Left lung (tissue), 10 donors: ENCODE measurements around the gene NFIC. TPM values are rescaled to one million over a fixed set of nuclear protein-coding genes. Genes with fewer than 3 reads are reported as not detected.

Experiments used
- ATAC-seq: fragments of 200-7000 bp; cut with Tn5 transposase; one replicate; pipeline ENCODE4 v1.9.1; 2020; ENCODE audit warnings: moderate library complexity
- DNase-seq, 4 donors: peaks; one replicate each; pipeline ENCODE4 v3.0.0-alpha.2; 2013 to 2020
- H3K27ac ChIP-seq, 2 donors: fragments of 200-600 bp; sonication (generic) in 1 of 2; one replicate each; pipeline versions ENCODE4 v1.5.0 to v1.8.0; 2020 to 2021
- H3K27me3 ChIP-seq, 2 donors: fragments of 200-600 bp; sonication (generic) in 1 of 2; one replicate each; pipeline versions ENCODE4 v1.5.0 to v1.8.0; 2020 to 2021
- H3K36me3 ChIP-seq, 2 donors: fragments of 200-600 bp; sonication (generic) in 1 of 2; one replicate each; pipeline versions ENCODE4 v1.5.0 to v1.8.0; 2020 to 2021
- H3K4me1 ChIP-seq, 2 donors: fragments of 200-600 bp; one replicate each; pipeline ENCODE4 v1.8.0; 2021
- H3K4me3 ChIP-seq, 2 donors: fragments of 200-600 bp; sonication (generic) in 1 of 2; one replicate each; pipeline versions ENCODE4 v1.5.0 to v1.8.0; 2020 to 2021; ENCODE audit warnings: mild to moderate bottlenecking in 1 of 2
- H3K9me3 ChIP-seq, 2 donors: fragments of 200-600 bp; sonication (generic) in 1 of 2; one replicate each; pipeline versions ENCODE4 v1.5.0 to v1.8.0; 2020 to 2021
- intact Hi-C, 2 donors: fragments of 100-400 bp; cut with DNase I; formaldehyde crosslinking; loops; one replicate each; pipeline versions ENCODE4 v1.11.2 to v1.14.2; 2022
- polyA plus RNA-seq, 6 donors: library from polyadenylated mRNA; unstranded; fragments of 120-200 nt; gene quantifications; one replicate each; pipeline ENCODE4 v1.2.1, GENCODE V29; 2013; ENCODE audit not compliant: insufficient read length in 6 of 6
- total RNA-seq, 2 donors: library from RNA; stranded (reverse); fragmentation: NEBNext Ultra II Directional; extraction: Animal tissue kit (Norgen Biotek cat#: 25700); gene quantifications; one replicate each; pipeline ENCODE4 v1.2.1, GENCODE V29; 2021
- TF ChIP-seq, protein P1 (sequence below), 2 donors: fragments of 200-600 bp; sonication (generic) in 1 of 2; IDR thresholded peaks; one replicate each; pipeline versions ENCODE4 v1.5.0 to v1.8.0; 2021; ENCODE audit warnings: antibody characterized with exemption in 2 of 2
- donor health status: DM: no; HTN: yes; CAD: no.
- donor health status: DM: no; HTN: no; CAD: no.

NFIC gene
- total and polyA plus RNA-seq, 8 donors = 37.2 to 163 (median 55.7) TPM

- TF ChIP-seq, protein P1, sequence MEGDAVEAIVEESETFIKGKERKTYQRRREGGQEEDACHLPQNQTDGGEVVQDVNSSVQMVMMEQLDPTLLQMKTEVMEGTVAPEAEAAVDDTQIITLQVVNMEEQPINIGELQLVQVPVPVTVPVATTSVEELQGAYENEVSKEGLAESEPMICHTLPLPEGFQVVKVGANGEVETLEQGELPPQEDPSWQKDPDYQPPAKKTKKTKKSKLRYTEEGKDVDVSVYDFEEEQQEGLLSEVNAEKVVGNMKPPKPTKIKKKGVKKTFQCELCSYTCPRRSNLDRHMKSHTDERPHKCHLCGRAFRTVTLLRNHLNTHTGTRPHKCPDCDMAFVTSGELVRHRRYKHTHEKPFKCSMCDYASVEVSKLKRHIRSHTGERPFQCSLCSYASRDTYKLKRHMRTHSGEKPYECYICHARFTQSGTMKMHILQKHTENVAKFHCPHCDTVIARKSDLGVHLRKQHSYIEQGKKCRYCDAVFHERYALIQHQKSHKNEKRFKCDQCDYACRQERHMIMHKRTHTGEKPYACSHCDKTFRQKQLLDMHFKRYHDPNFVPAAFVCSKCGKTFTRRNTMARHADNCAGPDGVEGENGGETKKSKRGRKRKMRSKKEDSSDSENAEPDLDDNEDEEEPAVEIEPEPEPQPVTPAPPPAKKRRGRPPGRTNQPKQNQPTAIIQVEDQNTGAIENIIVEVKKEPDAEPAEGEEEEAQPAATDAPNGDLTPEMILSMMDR (IDR thresholded peaks at IDR 0.05) = no peak
- DNase-seq (no peak), ATAC-seq (no peak)
- H3K9me3 ChIP-seq = no peaks in the 10 kb centered on the region
- intact Hi-C loops = no loop called here
- H3K36me3 ChIP-seq = peaks cover 0 to 30% of the 10 kb centered on the region in 2 donors
- H3K27me3 ChIP-seq = no peaks in the 10 kb centered on the region
- peaks cover 1 to 45% of the 10 kb centered on the region in 2 donors for H3K4me1 ChIP-seq
- no peak overlapping the region for H3K27ac ChIP-seq
- H3K4me3 ChIP-seq = no peak overlapping the region
Measured at GRCh38 chr19:3512562-3513228, 146.3 kb downstream of the NFIC start.

GRCh38 chr19:3513229-3514140 lies 147.1 kb downstream of the NFIC start:
- ATAC-seq = no peak
- TF ChIP-seq, protein P1 (IDR thresholded peaks at IDR 0.05) = no peak

GRCh38 chr19:3514930-3515329 lies 148.5 kb downstream of the NFIC start:
- no peak overlapping the region for H3K4me3 ChIP-seq
- DNase-seq = no peak

More at GRCh38 chr19:3513229-3514140, 147.1 kb downstream of the NFIC start:
- Histone ChIP-seq H3K4me1 (peaks cover 0 to 37% of the 10 kb centered on the region in 2 donors), H3K36me3 (peaks cover 0 to 30% of the 10 kb centered on the region in 2 donors), H3K27ac (no peak overlapping the region), H3K27me3 (no peaks in the 10 kb centered on the region), H3K4me3 (no peak overlapping the region), H3K9me3 (no peaks in the 10 kb centered on the region)
- intact Hi-C loops = no loop called here
- DNase-seq = peak in 1 of 4 donors; percentile 71

GRCh38 chr19:3515891-3516422 lies 149.6 kb downstream of the NFIC start:
- no peaks in the 10 kb centered on the region for H3K27me3 ChIP-seq
- TF ChIP-seq, protein P1 (IDR thresholded peaks at IDR 0.05) = no peak
- H3K9me3 ChIP-seq = no peaks in the 10 kb centered on the region
- H3K4me1 ChIP-seq = peaks cover 0 to 20% of the 10 kb centered on the region in 2 donors
- H3K4me3 ChIP-seq = no peak overlapping the region
- no peak overlapping the region for H3K27ac ChIP-seq
- ATAC-seq (no peak), DNase-seq (no peak)
- H3K36me3 ChIP-seq = peaks cover 0 to 36% of the 10 kb centered on the region in 2 donors
- intact Hi-C loops = no loop called here

More at GRCh38 chr19:3514930-3515329, 148.5 kb downstream of the NFIC start:
- peaks cover 0 to 22% of the 10 kb centered on the region in 2 donors for H3K4me1 ChIP-seq
- TF ChIP-seq, protein P1 (IDR thresholded peaks at IDR 0.05) = no peak
- no peaks in the 10 kb centered on the region for H3K27me3 ChIP-seq
- intact Hi-C loops = no loop called here
- no peak for ATAC-seq
- peaks cover 0 to 36% of the 10 kb centered on the region in 2 donors for H3K36me3 ChIP-seq
- no peak overlapping the region for H3K27ac ChIP-seq
- H3K9me3 ChIP-seq = no peaks in the 10 kb centered on the region
